Stomach (tissue), 19 donors: Measurements from ENCODE around the gene JAK1. TPM values are rescaled to one million over a fixed set of nuclear protein-coding genes. Genes with fewer than 3 reads are reported as not detected.

Experiments
- DNase-seq, 2 donors: peaks; one replicate each; pipeline versions ENCODE4 v3.0.0 to v3.0.0-alpha.2; 2013 to 2019
- H3K27ac ChIP-seq, 5 donors: fragments of 200-600 bp in 4 of 5; sonication (generic) in 4 of 5; one replicate each; pipeline ENCODE4 v1.5.1; 2013 to 2019; ENCODE audit warnings: mild to moderate bottlenecking in 1 of 5, moderate library complexity in 1 of 5
- H3K27me3 ChIP-seq, 3 donors: fragments of 200-600 bp; sonication (generic); one replicate each; pipeline ENCODE4 v1.5.1; 2017 to 2019; ENCODE audit warnings: mixed run types in 1 of 3
- H3K36me3 ChIP-seq, 4 donors: fragments of 200-600 bp; sonication (generic); 1 replicate in 3 of 4; 2 replicates in 1 of 4; pipeline ENCODE4 v1.5.1; 2016 to 2019
- H3K4me1 ChIP-seq, 4 donors: fragments of 200-600 bp; sonication (generic); one replicate each; pipeline ENCODE4 v1.5.1; 2016 to 2019
- H3K4me3 ChIP-seq, 4 donors: fragments of 200-600 bp; sonication (generic) in 3 of 4; one replicate each; pipeline ENCODE4 v1.5.1; 2016 to 2019; ENCODE audit warnings: mild to moderate bottlenecking in 1 of 4
- H3K9me3 ChIP-seq, 4 donors: fragments of 200-600 bp; sonication (generic); one replicate each; pipeline ENCODE4 v1.5.1; 2016 to 2019
- EP300 ChIP-seq: sonication (generic); formaldehyde crosslinking; IDR thresholded peaks from one replicate; pipeline ENCODE4 v1.6.1; 2017; ENCODE audit warnings: antibody characterized with exemption
- POLR2A ChIP-seq, 4 donors: fragments of 450-650 bp; IDR thresholded peaks; one replicate each; pipeline ENCODE4 v1.6.1; 2016; ENCODE audit warnings: antibody characterized with exemption in 4 of 4, control low read depth in 2 of 4, mild to moderate bottlenecking in 1 of 4, moderate library complexity in 1 of 4
- POLR2AphosphoS5 ChIP-seq, 3 donors: sonication (generic); formaldehyde crosslinking; IDR thresholded peaks; one replicate each; pipeline ENCODE4 v1.6.1; 2016; ENCODE audit warnings: antibody characterized with exemption in 3 of 3
- WGBS, 5 donors: extraction: QIAGEN DNeasy Blood & Tissue Kit in 3 of 5; methylation state at CpG; one replicate each; pipeline versions ENCODE4 v1.1.5 to v1.1.7; 2013 to 2018; 5-methylcytosine and 5-hydroxymethylcytosine counted together
- intact Hi-C: fragments of 100-400 bp; cut with DNase I; formaldehyde crosslinking; loops from one replicate; pipeline ENCODE4 v1.15.1; 2023; ENCODE audit warnings: low total_unique reads
- long read RNA-seq, 10 donors: transcript quantifications; one replicate each; lab custom pipeline, GENCODE V29; 2026
- polyA plus RNA-seq, 3 donors: library from polyadenylated mRNA; stranded (reverse); fragments of 200-250 nt; gene quantifications; one replicate each; pipeline ENCODE4 v1.2.3, GENCODE V29; 2013
- total RNA-seq, 5 donors: library from RNA; depleted of rRNA; stranded (reverse); fragments of >200 nt; gene quantifications; one replicate each; pipeline versions ENCODE4 v1.1.0 to v1.2.3, GENCODE V29; 2014 to 2016
- TF ChIP-seq, protein P1 (sequence below), 7 experiments: fragments of 450-650 bp in 4 of 7; fragments of 200-600 bp in 3 of 7; sonication (generic) in 3 of 7; IDR thresholded peaks; one replicate each; pipeline ENCODE4 v1.5.1; 2016 to 2019; ENCODE audit warnings: antibody characterized with exemption in 7 of 7, control low read depth in 2 of 7, mild to moderate bottlenecking in 1 of 7
- donor health status: healthy with polysubstance abuse.
- donor health status: Bipolar disorder and iron deficiency.
- donor health status: healthy.

JAK1 gene
- 100 to 1,000 TPM in 3 of 5 donors, 10 to 100 TPM in 2; 69.2 to 149 (median 106) TPM for total RNA-seq
- polyA plus RNA-seq, result 10 to 100 TPM; 21.3 to 44.0 (median 28.3) TPM
- long read RNA-seq, donor 1, full-length matches to known transcripts, result 1 of 1 reads
- long read RNA-seq, donor 1, partial matches to known transcripts, result 0 of 1 reads
- long read RNA-seq, donor 1, other reads (novel, unspliced or antisense), result 0 of 1 reads
- long read RNA-seq, donor 2, full-length matches to known transcripts, result 2 of 10 reads
- long read RNA-seq, donor 2, partial matches to known transcripts, result 8 of 10 reads
- long read RNA-seq, donor 2, other reads (novel, unspliced or antisense), result 0 of 10 reads
- long read RNA-seq, donor 3, full-length matches to known transcripts, result 2 of 13 reads
- long read RNA-seq, donor 3, partial matches to known transcripts, result 11 of 13 reads
- long read RNA-seq, donor 3, other reads (novel, unspliced or antisense), result 0 of 13 reads
- long read RNA-seq, donor 4, result 0 reads
- long read RNA-seq, donor 5, full-length matches to known transcripts, result 7 of 13 reads
- long read RNA-seq, donor 5, partial matches to known transcripts, result 6 of 13 reads
- long read RNA-seq, donor 5, other reads (novel, unspliced or antisense), result 0 of 13 reads
- long read RNA-seq, donor 6, result 0 reads
- long read RNA-seq, donor 7, full-length matches to known transcripts, result 4 of 4 reads
- long read RNA-seq, donor 7, partial matches to known transcripts, result 0 of 4 reads
- long read RNA-seq, donor 7, other reads (novel, unspliced or antisense), result 0 of 4 reads
- long read RNA-seq, donor 8, full-length matches to known transcripts, result 2 of 2 reads
- long read RNA-seq, donor 8, partial matches to known transcripts, result 0 of 2 reads
- long read RNA-seq, donor 8, other reads (novel, unspliced or antisense), result 0 of 2 reads
- long read RNA-seq, donor 9, full-length matches to known transcripts, result 6 of 15 reads
- long read RNA-seq, donor 9, partial matches to known transcripts, result 9 of 15 reads
- long read RNA-seq, donor 9, other reads (novel, unspliced or antisense), result 0 of 15 reads
- long read RNA-seq, donor 10, full-length matches to known transcripts, result 4 of 4 reads
- long read RNA-seq, donor 10, partial matches to known transcripts, result 0 of 4 reads
- long read RNA-seq, donor 10, other reads (novel, unspliced or antisense), result 0 of 4 reads

DNA sequence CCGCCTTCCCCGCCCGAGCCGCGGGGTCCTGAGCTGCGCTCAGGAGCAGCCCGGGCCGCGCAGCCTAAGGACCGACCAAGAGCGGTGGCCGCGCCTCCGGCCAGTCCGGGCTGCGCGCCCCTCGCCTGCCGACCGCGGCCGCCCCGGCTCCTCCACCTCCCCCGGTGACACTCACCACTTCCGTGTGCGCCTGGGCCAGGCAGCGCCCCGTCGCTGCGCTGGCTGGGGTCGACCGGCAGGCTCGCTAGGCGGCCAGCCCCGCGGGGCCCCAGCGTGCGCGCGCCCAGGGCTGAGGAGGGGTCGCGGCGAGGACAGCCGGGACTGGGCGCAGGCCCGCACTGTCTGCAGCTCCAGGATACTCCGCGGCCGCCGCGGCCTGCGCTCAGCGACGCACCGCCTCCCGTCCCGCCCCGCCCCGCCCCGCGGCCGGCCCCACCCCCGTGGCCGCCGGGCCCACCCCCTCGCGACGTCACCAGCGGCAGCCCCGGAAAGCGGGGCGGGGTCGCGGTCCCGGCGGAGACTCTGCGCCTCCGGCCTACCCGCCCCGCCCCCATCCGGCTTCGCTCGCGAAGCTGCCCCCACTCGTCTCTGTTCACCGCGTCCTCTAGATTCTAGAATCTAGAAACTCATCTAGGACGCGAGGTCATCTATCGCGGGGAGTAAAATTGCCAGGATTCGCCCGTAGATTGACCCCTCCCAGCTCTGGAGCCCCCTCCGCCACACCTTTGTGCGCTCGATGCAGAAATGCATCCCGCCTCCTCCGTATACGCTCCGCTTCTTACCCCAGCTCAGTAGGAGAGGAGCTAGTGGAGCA lies at the start of gene JAK1:
JAK1 (minus strand) TSS at position 392 of the 814 bp plus-strand sequence. CDS start 80,285 bp downstream, outside the sequence.
- TF ChIP-seq POLR2A (IDR thresholded peaks at IDR 0.05) (no peak), EP300 (no peak), POLR2AphosphoS5 (IDR thresholded peaks at IDR 0.05) (peak in 2 of 3 donors; percentile 69 to 91)
- TF ChIP-seq, protein P1, sequence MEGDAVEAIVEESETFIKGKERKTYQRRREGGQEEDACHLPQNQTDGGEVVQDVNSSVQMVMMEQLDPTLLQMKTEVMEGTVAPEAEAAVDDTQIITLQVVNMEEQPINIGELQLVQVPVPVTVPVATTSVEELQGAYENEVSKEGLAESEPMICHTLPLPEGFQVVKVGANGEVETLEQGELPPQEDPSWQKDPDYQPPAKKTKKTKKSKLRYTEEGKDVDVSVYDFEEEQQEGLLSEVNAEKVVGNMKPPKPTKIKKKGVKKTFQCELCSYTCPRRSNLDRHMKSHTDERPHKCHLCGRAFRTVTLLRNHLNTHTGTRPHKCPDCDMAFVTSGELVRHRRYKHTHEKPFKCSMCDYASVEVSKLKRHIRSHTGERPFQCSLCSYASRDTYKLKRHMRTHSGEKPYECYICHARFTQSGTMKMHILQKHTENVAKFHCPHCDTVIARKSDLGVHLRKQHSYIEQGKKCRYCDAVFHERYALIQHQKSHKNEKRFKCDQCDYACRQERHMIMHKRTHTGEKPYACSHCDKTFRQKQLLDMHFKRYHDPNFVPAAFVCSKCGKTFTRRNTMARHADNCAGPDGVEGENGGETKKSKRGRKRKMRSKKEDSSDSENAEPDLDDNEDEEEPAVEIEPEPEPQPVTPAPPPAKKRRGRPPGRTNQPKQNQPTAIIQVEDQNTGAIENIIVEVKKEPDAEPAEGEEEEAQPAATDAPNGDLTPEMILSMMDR (IDR thresholded peaks at IDR 0.05), result peak in 1 of 7 experiments; percentile 22
- Histone ChIP-seq H3K27me3 (no peaks in the 10 kb centered on the region), H3K9me3 (no peaks in the 10 kb centered on the region), H3K4me1 (peaks cover 12 to 48% (median 32%) of the 10 kb centered on the region in 4 donors), H3K4me3 (peak within 1 kb of the TSS; percentile 87 to 99 (median 93)), H3K27ac (peak within 1 kb of the TSS; percentile 96 to 100 (median 98)), H3K36me3 (no peaks in the 10 kb centered on the region)
- intact Hi-C loops, result no loop called here
- DNase-seq, result peak; percentile 90 to 96
- WGBS, 5 donors, result 0 to 1% (median 0%) methylated on average over 28 to 90 of the region's 100 CpGs

DNA sequence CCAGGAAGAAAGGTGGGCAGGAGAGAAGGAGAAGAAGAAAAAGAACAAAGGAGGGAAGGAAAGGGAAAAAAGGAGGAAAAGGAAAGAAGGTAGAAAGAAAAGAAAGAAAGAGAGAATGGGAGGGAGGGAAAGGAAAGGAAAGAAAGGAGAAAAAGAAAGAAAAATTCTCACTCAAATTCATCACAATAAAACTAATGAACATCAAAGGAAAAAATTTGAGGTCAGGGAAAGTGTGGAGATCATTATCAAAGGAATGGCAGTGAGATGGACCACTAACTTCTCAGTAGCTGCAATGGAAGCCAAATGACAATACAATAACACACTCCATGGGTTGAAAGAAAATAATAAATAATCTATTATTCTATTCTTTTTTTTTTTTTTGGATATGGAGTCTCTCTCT lies 48.0 kb upstream of the JAK1 start:
- H3K27ac ChIP-seq, result no peak overlapping the region
- no peaks in the 10 kb centered on the region for H3K27me3 ChIP-seq
- intact Hi-C loops, result no loop called here
- no peak overlapping the region for H3K4me3 ChIP-seq
- H3K36me3 ChIP-seq, result no peaks in the 10 kb centered on the region
- H3K9me3 ChIP-seq, result no peaks in the 10 kb centered on the region
- H3K4me1 ChIP-seq, result peaks cover 0 to 3% (median 0%) of the 10 kb centered on the region in 4 donors
- DNase-seq, result no peak
- no peak for TF ChIP-seq POLR2AphosphoS5 (IDR thresholded peaks at IDR 0.05)
- no peak for TF ChIP-seq EP300
- TF ChIP-seq, protein P1 (IDR thresholded peaks at IDR 0.05), result no peak
- no peak for TF ChIP-seq POLR2A (IDR thresholded peaks at IDR 0.05)

DNA sequence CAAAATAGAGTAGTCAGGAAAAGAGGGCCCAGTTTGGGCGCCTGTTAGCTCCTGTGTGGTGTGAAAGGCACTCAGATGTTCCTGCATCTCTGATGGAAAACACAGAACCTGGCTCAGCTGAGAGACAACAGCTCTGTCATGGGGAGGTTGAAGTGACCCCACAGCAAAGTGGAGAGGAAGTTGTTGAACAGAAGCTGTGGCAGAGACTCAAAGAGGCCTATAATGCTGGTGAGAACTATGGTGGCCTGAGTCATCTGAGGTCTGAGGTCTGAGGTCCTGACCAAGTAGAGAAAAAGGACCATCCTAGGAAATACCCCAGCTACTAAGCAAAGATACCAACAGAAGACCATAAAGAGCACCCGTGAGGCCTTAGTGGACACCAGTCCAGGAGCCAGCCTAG lies 45.6 kb upstream of the JAK1 start:
- H3K9me3 ChIP-seq, result no peaks in the 10 kb centered on the region
- no peaks in the 10 kb centered on the region for H3K27me3 ChIP-seq
- TF ChIP-seq POLR2A (IDR thresholded peaks at IDR 0.05) (no peak), POLR2AphosphoS5 (IDR thresholded peaks at IDR 0.05) (no peak), EP300 (no peak)
- TF ChIP-seq, protein P1 (IDR thresholded peaks at IDR 0.05), result no peak
- no peak overlapping the region for H3K4me3 ChIP-seq
- intact Hi-C loops, result no loop called here
- no peak for DNase-seq
- no peak overlapping the region for H3K27ac ChIP-seq
- H3K36me3 ChIP-seq, result no peaks in the 10 kb centered on the region
- WGBS, 5 donors, result 77 to 98% (median 89%) methylated on average over 2 of the region's 2 CpGs
- H3K4me1 ChIP-seq, result peaks cover 0 to 6% (median 0%) of the 10 kb centered on the region in 4 donors
